Stimulated activated CD8-positive, alpha-beta memory T cell treated with anti-CD3 and anti-CD28 coated beads, Interleukin-4, amount 100 ng/mL, for 1 hour (primary cell): ENCODE results near the gene CPLX4.
"Not testable (repeated sequence)": the region's sequence is repeated elsewhere in the genome, so short reads cannot be mapped to it uniquely, and the experiment has no call there.

Experiments used
- DNase-seq, 2 donors: peaks; one replicate each; pipeline ENCODE4 v3.0.0-alpha.2; 2020; ENCODE audit warnings: low read depth in 2 of 2, low spot score in 1 of 2

The CPLX4 gene

GRCh38 chr18:59271606-59272220 lies 46.7 kb downstream of the CPLX4 start:
- no peak for DNase-seq

- DNase-seq: no peak
Measured at GRCh38 chr18:59270689-59271257, 47.7 kb downstream of the CPLX4 start.

- DNase-seq: no peak
Measured at GRCh38 chr18:59269563-59270119, 48.8 kb downstream of the CPLX4 start.

- no peak for DNase-seq
Measured at GRCh38 chr18:59268721-59269562, 49.5 kb downstream of the CPLX4 start.

- no peak for DNase-seq
Measured at GRCh38 chr18:59268127-59268720, 50.2 kb downstream of the CPLX4 start.

GRCh38 chr18:59267503-59268126 lies 50.8 kb downstream of the CPLX4 start:
- no peak for DNase-seq

- DNase-seq: no peak
Measured at GRCh38 chr18:59266886-59267502, 51.5 kb downstream of the CPLX4 start.

GRCh38 chr18:59266459-59266858 lies 52.0 kb downstream of the CPLX4 start:
- DNase-seq: no peak

- no peak for DNase-seq
Measured at GRCh38 chr18:59265974-59266369, 52.5 kb downstream of the CPLX4 start.

- no peak for DNase-seq
Measured at GRCh38 chr18:59265246-59265973, 53.0 kb downstream of the CPLX4 start.

GRCh38 chr18:59264651-59265245 lies 53.7 kb downstream of the CPLX4 start:
- no peak for DNase-seq

GRCh38 chr18:59264121-59264571 lies 54.3 kb downstream of the CPLX4 start:
- no peak for DNase-seq

- no peak for DNase-seq
Measured at GRCh38 chr18:59263661-59264060, 54.8 kb downstream of the CPLX4 start.

- DNase-seq: not testable (repeated sequence)
Measured at GRCh38 chr18:59262243-59262642, 56.2 kb downstream of the CPLX4 start.

- DNase-seq: not testable (repeated sequence)
Measured at GRCh38 chr18:59261842-59262241, 56.6 kb downstream of the CPLX4 start.

- not testable (repeated sequence) for DNase-seq
Measured at GRCh38 chr18:59255491-59255890, 63.0 kb downstream of the CPLX4 start.

- no peak for DNase-seq
Measured at GRCh38 chr18:59249199-59249774, 69.2 kb downstream of the CPLX4 start.

- no peak for DNase-seq
Measured at GRCh38 chr18:59246796-59247195, 71.7 kb downstream of the CPLX4 start.
